Hematopoietic multipotent progenitor cell (in vitro differentiated cells): ENCODE results near the gene NHP2. TPM values are rescaled to one million over a fixed set of nuclear protein-coding genes. Genes with fewer than 3 reads are reported as not detected.

Experiments used
- DNase-seq, 3 donors: peaks; one replicate each; pipeline ENCODE4 v3.0.0-alpha.2; 2011 to 2015; ENCODE audit warnings: low read depth in 2 of 3, low spot score in 2 of 3
- total RNA-seq: library from RNA; depleted of rRNA; stranded (reverse); fragments of >200 nt; gene quantifications from one replicate; pipeline ENCODE4 v1.2.3, GENCODE V29; 2012

Gene NHP2
- total RNA-seq, 1 donor = 122 TPM

- peak in 1 of 3 donors; percentile 27 for DNase-seq
Measured at GRCh38 chr5:178177569-178177968, 23.9 kb upstream of the NHP2 start.

GRCh38 chr5:178176791-178177190 lies 23.1 kb upstream of the NHP2 start:
- peak in 1 of 3 donors; percentile 50 for DNase-seq

GRCh38 chr5:178174456-178174855 lies 20.8 kb upstream of the NHP2 start:
- no peak for DNase-seq

GRCh38 chr5:178170455-178170854 lies 16.8 kb upstream of the NHP2 start:
- DNase-seq = no peak

GRCh38 chr5:178165581-178165980 lies 11.9 kb upstream of the NHP2 start:
- no peak for DNase-seq

GRCh38 chr5:178163772-178164735 lies 10.4 kb upstream of the NHP2 start:
- peak; percentile 85 to 94 (median 86) for DNase-seq

- no peak for DNase-seq
Measured at GRCh38 chr5:178162481-178162880, 8.8 kb upstream of the NHP2 start.

GRCh38 chr5:178160176-178160575 lies 6.5 kb upstream of the NHP2 start:
- DNase-seq = no peak

- DNase-seq = no peak
Measured at GRCh38 chr5:178155065-178155464, 1.4 kb upstream of the NHP2 start.

- DNase-seq = no peak
Measured at GRCh38 chr5:178152491-178153444, 917 bp downstream of the NHP2 start.

- DNase-seq = no peak
Measured at GRCh38 chr5:178150977-178151734, 2.5 kb downstream of the NHP2 start.

- no peak for DNase-seq
Measured at GRCh38 chr5:178149199-178149932, 4.3 kb downstream of the NHP2 start.

GRCh38 chr5:178147406-178147805 lies 6.3 kb downstream of the NHP2 start:
- DNase-seq = no peak

- DNase-seq = peak; percentile 37 to 73 (median 56)
Measured at GRCh38 chr5:178145965-178146820, 7.5 kb downstream of the NHP2 start.

- DNase-seq = no peak
Measured at GRCh38 chr5:178143901-178144300, 9.8 kb downstream of the NHP2 start.

GRCh38 chr5:178143246-178143645 lies 10.4 kb downstream of the NHP2 start:
- no peak for DNase-seq

GRCh38 chr5:178142642-178143041 lies 11.0 kb downstream of the NHP2 start:
- no peak for DNase-seq

GRCh38 chr5:178141550-178141949 lies 12.1 kb downstream of the NHP2 start:
- DNase-seq = no peak

GRCh38 chr5:178137991-178138390 lies 15.7 kb downstream of the NHP2 start:
- no peak for DNase-seq
